ENCODE results near the gene SLC2A14.

The SLC2A14 gene

DNA sequence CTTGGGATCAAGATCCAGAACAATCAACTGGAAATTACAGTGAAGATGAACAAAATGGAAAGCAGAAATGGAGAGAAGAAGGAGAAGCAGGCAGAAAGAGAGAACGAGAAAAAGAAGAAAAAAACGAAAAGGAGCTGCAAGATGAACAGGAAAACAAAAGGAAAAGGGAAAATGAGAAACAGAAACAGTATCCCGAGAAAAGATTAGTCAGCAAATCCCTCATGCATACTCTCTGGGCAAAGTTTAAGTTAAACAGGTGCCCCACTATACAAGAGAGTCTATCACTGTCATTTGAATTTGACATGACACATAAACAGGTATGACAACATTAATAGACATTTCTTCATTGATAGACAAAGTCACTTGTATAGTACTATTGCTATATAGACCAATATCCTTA lies 102.7 kb downstream of the SLC2A14 start:
- no peak for DNase-seq (ENCODE audit: low read depth in 3 of 3, low spot score in 1 of 3)
